Measurements from ENCODE around the gene MADCAM1.

DNA sequence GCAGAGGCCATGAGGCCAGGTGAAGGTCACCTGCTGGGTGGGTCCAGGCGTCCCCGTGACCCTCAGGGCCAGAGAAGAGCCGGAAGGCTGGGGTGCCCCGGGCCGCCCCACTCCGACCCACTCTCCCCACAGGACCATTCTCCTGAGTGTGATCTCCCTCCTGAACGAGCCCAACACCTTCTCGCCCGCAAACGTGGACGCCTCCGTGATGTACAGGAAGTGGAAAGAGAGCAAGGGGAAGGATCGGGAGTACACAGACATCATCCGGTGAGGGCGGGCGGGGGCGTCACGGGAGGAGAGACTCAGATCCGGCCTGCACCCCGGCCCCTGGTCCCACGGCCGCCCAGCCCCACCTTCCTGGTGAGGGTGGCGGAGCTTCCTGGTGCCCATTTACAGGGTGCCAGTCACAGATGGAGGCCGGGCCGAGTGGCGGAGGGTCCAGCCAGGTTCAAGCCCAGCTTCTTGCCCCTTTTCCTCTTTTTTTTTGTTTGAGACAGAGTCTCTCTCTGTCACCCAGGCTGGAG is 40.7 kb downstream of the MADCAM1 start:
- TF ChIP-seq, protein P1, sequence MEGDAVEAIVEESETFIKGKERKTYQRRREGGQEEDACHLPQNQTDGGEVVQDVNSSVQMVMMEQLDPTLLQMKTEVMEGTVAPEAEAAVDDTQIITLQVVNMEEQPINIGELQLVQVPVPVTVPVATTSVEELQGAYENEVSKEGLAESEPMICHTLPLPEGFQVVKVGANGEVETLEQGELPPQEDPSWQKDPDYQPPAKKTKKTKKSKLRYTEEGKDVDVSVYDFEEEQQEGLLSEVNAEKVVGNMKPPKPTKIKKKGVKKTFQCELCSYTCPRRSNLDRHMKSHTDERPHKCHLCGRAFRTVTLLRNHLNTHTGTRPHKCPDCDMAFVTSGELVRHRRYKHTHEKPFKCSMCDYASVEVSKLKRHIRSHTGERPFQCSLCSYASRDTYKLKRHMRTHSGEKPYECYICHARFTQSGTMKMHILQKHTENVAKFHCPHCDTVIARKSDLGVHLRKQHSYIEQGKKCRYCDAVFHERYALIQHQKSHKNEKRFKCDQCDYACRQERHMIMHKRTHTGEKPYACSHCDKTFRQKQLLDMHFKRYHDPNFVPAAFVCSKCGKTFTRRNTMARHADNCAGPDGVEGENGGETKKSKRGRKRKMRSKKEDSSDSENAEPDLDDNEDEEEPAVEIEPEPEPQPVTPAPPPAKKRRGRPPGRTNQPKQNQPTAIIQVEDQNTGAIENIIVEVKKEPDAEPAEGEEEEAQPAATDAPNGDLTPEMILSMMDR (IDR thresholded peaks at IDR 0.05; ENCODE audit: poor library complexity): no peak
- TF ChIP-seq EZH2 (IDR thresholded peaks at IDR 0.05; ENCODE audit: borderline replicate concordance): no peak
- TF ChIP-seq EZH2phosphoT487 (IDR thresholded peaks at IDR 0.05; ENCODE audit: low read depth, severe bottlenecking, unreplicated experiment): no peak

Measured in hepatocyte (in vitro differentiated cells).